Left forelimb (tissue), 1 donor: ENCODE measurements around the gene SUMO1.

Source experiments
- DNase-seq: peaks from one replicate; pipeline ENCODE4 v3.0.0-alpha.2; 2018; ENCODE audit warnings: low spot score

Gene SUMO1

DNA sequence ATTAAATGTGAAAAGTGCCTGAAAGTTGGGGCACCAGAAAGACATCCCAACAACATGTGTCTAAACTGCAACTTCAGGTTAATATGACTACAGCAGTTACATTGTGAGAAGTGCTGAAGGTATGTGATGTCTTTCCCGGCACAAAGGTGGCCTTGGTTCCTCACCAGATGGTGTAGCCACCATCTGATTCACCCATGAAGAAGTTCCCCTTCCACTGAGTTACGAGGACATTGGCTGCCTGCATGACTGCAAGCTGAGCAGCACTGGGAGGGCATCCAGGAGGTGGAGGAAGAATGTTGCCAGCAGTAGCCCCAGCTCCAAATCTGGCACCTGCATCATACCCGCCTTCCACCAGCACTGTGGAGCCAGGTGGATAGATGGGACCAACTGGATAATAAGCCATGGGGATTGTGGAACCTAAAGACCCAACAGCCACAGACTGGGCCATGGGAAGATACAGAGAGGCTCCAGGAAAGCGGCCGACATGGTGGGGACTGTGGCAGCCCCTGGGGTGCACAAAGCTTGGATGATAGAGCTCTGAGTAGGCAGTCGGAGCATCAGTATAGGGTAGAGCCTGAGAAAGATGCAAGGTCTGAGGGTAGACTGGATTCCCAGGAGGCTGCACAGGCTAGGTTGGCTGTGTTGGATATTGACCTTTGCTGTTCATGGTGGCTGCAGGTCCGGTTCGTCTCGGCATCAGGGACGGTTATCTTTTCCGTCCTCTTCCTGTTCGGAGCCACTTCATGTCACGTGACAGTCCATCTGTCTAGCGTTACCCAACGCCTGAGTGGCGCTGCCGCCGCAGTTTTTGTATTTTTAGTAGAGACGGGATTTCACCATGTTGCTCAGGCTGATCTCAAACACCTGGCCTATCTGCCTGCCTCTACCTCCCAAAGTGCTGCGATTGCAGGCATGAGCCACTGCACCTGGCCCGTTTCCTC, 36.9 kb downstream of the SUMO1 start:
- no peak for DNase-seq

DNA sequence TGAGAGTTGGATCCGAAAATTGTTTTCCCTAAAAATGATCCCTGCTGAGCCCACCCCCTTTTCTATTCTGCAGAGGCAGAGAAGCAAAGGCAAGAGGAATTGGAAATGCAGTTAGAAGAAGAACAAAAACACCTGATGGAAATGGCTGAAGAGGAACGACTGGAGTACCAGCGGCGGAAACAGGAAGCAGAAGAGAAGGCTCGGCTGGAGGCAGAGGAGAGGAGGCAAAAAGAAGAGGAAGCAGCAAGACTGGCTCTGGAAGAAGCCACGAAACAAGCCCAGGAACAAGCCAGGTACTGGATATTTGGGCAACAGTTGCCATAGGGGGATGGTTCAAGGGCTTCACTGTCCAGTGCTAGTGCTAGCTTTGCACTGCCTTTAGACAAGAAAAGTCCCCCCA, 41.7 kb downstream of the SUMO1 start:
- no peak for DNase-seq

DNA sequence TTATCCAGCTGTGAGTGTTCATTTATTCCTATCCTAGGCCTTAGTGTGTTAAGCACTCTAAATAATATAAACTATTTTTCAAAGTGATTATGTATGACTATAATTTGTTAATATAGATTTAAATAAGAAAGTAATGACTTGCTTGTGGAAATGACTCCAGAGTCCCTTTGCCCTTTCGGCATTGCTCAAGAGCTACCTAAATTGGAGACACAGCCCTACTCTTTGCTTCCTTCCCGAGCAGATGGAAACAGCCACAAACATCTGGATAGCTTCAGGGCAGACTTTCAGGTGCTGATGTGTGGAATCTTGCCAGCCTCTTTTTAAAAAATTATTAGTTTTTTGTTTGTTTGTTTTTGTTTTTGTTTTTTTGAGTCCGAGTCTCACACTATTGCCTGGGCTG, 44.0 kb downstream of the SUMO1 start:
- DNase-seq, result no peak

DNA sequence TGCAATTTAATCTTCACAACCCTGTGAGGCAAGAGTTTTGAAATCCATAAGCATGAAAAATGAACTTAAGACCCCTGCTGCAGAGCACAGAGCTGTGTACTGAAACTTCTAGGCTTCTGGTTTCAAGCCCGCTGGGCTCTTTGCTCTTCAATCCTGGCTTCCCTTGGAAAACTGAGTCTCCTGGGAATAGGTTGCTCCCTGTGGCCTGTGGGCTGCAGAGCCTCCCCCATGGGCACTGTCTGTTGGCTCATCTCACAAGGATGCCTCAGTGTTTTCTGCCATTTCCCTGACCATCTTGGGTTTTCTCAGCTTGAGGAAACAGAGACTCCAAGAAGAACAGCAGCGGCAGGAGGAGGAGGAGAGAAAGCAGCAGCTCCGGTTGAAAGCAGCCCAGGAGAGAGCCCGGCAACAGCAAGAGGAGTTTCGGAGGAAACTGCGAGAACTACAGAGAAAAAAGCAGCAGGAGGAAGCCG, 44.5 kb downstream of the SUMO1 start:
- no peak for DNase-seq

DNA sequence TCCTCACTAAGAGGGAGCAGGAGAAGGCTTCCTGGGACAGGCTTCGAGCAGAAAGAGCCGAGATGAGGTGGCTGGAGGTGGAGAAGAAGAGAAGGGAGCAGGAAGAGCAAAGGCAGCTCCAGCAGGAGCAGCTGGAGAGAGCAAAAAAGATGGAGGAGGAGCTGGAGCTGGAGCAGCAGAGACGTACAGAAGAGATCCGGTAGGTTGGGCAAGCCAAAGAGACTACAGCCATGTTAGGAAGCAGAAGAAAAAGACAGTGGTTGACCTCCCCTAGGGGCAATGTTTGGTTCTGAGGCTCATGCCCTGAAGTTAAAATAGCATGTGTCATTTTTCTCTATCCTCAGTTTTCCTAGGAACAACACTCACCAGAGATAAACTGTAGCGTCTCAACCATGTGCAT, 45.1 kb downstream of the SUMO1 start:
- no peak for DNase-seq

DNA sequence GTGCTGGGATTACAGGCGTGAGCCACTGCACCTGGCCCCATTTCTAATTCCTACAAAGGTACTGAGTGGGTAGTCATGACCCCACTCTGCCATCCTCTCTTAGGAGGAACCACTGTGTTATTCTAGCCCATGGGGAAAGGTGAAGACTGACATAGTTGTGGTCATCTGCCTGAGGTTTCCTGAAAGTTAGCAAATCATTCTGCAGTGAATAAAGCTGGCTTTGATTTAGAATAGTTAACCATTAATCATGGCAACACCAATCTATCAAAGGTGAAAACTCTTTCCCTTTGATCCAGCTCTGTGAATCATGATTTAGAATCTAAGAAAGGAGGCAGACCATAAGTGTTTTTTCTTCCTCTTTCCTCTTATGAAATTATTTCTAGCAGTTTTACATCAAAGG, 50.8 kb downstream of the SUMO1 start:
- DNase-seq, result no peak

DNA sequence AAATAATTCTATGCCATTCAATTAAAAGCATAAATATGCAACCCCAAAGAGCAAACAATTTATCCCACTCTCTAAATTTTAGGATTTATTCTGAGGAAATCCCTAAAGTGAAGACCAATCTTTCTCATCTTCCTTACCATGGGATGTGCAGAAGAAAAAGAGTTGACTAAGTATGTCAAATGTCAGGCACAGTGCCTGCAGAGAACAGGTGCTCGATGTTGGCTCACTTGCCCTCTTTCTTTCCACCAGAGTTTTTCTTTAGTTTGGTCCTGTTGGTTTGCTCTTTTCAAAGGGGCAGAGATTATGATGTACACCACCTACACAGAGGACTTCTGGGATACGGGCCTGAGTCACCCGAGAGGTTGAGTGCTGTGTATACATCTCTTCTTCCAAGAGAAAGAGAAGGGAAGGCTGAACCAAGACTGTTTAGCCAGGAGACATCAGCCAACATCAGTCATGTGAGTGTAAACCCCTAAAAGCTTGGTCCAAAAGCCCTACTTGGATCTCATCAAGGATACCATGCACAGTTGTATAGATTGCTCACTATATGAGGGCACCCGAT, 51.7 kb downstream of the SUMO1 start:
- no peak for DNase-seq

DNA sequence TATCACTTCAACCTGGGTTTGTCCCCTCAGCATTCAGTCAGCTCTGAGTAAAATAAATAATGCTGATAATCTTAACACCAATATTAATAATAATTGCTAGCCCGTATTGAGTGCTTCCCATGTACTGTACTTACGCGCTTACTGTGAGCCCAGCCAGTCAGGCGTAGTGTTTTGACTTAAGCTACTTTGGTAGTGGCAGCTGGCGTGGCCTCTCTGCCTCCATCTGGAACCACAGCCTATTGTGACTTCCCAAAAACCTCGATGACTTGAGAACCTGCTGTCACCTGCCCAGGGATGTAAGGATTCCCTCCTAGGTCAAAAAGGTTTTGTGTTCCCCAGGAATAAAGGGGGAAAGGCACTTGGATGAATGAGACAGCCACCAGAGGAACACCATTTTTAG, 53.2 kb downstream of the SUMO1 start:
- no peak for DNase-seq

DNA sequence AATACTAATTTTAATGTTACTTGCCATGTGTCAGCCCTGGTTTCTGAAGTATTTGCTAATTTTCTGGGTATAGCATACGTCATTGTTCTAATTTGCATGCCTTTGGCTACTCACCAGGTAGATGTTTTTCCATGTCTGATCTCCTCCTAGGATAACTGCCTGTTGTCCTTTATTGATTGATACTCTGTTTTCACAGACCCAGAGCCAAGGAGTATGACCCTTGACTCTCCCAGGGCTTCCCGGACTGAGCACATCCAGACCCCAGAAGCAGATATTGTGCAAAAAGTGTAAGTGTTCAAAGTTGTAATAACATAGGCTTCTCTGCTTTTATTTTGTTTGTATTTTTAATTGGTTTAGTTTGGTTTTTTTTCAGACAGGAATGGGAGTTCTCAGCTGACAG, 53.8 kb downstream of the SUMO1 start:
- no peak for DNase-seq

DNA sequence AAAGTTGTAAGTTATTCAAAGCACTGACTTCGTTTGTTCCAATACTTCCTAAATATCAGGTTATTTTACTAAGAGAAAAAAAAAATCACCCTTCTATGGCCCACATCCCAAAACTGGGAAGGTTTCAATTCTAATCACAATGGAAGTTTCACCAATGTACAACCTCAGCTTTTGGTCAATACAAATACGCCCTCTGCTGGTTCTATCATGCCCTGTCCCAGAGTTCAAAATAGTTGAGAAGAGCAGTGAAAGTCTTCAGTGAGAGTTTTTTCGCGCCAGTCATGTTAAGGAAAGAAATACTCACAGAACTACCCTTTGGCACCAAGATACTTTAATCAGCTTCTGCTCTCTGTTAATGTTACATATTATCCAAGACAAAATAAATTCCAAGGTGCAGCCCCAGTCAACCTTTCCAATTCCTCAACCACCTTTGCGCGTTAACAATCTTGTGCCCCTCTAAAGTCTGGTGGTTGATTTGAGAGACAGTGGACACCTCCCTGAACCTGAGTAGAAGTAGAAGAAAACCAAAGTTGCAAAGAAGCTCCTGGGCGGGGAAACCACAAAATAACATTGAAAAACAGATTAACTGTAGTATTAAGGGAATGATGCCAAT, 59.9 kb downstream of the SUMO1 start:
- no peak for DNase-seq

DNA sequence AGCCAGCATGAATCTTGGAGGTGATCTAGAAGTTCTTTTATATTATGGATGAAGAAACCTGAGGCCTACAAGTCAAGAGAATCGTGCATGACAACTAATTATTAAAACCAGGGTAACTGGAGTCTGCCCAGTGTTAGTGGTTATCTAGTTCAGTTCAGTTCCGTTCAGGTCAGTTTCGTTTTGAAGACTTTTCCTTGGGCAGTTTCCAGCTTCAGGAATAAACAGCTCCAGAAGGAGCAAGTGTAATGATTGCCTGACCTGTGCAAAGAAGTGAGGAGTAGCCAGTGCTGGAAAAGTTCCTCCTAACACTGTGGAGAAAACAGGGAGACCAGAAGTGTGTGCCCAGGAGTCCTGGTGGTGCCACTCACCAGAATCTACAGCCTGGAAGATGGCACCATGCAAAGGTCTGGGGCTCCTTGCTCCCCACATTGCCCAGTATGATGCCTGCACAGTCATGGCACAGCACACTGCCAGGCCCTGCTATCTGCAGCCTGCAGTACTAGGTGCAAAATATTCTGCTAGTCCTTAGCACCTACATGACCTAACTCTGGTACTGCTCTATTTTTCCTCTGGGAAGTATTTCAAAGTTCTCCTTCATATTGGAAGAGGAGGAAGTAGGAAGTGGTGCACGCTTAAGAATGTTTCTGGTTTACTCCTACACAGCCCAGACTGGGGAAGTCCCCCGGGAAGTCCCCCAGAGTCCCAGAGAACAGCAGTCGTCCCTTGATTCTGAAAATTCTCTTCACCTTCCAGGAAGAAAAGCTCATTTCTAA, 65.8 kb downstream of the SUMO1 start:
- no peak for DNase-seq

DNA sequence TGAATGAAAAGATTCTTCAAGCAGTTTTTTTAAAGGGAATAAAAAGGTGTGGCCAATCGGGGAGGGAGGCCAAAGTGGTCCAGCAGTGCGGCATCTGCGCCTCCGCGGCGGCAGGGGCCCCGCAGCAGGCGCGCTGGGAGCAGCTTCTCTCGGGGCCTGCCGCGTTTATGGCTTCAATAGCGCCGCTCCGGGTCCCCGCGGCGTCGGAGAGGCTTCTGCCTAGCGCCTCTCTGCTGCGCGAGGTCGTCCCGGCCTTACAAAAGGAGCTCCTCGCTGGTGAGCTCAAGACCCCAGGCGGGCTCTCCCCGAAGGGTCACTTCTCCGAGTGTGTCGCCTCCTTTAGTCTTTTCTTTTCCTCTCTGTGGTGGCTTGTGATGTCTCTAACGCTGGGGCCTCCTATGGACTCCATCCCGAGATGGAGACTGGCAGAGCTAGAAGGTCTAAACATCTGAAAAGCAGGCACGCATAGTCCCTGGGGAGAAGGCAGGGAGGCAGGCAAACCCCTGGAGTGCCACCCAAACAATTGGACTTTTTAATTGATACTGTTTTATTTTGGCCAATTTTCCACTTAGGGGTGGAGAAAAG, 67.1 kb downstream of the SUMO1 start:
- DNase-seq, result no peak

DNA sequence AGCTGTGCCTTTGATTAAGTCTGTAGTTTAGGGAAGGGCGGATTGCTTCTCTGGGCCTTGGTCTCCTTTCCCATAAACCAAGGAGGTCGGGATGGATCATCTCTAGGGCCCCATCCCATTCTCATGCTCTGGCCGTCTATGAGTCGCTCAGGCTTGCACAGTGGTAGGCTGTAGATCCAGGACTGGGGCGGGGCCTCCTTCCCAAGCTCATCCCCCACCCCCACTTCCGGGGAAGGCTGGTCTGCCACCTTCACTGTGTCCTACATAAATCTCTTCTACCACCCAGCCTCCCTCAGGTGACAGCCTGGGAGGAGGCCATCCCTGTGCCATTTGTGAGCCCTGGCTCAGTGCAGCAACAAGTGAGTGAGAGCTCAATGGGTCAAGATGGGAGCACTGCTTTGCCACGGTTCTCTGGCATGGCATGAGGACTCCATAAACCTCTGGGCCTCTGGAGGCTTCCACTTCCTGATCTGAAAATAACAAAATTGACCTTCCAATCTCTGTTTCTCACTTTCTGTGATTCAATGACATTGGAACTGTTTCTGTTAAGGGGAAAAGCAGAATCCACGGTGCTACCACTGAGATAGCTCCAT, 68.5 kb downstream of the SUMO1 start:
- DNase-seq, result no peak

DNA sequence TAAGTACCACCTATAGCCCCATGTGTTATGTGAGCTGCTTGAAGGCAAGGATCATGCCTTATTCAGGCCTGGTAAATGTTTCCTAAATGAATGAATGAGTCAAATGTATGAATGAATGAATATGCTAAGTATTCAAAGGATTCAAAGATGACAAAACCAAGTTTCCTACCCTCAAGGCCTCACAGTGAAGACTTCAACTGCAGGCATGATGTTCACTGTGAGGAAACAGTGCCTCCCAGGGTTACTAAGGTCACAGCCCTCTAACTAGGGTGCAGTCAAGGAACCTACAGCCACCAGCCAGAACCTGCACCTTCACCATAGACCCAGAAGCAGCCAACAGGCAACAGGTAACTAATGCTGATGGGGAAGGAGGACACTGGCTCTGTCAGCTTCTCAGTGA, 69.3 kb downstream of the SUMO1 start:
- DNase-seq, result no peak

DNA sequence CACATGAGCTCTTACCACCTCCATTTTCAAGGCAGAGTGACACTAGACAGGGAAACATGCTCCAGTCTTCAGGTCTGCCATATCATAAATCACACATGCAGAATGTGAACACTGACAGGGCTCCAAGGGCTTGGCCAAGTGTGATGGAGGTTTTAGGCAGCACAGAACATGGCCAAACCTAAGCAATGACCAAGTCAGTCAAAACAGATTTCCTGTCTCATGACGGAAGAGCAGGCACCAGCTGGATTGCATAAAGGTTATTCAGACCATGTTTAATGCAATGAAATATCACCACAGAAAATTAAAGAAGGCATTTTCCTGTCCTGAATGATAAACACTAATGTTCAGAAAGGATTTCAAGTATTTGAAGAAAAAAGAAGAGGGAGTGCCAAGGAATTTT, 72.5 kb downstream of the SUMO1 start:
- DNase-seq, result no peak

DNA sequence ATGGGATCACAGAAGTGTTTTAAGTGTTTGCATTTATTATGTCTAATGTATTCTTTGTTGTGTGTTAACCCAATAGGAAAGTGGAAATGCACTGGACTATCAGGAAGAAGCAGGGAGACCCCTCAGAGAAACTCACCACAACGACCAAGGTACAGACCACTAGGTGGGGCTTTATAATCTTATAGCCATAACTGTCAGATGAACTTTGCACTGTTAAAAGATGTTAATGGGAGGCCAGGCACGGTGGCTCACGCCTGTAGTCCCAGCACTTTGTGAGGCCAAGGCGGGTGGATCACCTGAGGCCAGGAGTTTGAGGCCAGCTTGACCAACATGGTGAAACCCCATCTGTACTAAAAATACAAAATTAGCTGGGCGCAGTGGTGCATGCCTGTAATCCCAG, 73.2 kb downstream of the SUMO1 start:
- no peak for DNase-seq

DNA sequence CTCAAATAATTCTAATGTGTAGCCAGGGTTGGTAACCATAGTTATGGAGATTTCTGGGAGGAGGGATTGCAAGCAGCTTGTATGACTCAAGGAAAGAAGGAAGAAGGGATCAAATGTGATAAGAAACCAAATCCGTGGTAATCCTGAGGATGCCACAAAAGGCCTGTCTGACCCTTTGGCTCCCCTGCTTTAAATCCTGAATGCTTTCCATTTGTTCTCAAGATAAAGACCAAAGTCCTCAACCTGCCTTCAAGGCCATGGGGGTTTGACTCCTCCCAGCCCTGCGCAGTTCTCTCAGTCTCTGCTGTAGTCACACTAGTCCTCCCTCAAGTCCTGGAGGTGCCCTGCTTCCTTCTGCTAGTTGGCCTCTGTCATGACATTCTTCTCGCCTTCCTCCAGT, 74.0 kb downstream of the SUMO1 start:
- DNase-seq, result no peak

DNA sequence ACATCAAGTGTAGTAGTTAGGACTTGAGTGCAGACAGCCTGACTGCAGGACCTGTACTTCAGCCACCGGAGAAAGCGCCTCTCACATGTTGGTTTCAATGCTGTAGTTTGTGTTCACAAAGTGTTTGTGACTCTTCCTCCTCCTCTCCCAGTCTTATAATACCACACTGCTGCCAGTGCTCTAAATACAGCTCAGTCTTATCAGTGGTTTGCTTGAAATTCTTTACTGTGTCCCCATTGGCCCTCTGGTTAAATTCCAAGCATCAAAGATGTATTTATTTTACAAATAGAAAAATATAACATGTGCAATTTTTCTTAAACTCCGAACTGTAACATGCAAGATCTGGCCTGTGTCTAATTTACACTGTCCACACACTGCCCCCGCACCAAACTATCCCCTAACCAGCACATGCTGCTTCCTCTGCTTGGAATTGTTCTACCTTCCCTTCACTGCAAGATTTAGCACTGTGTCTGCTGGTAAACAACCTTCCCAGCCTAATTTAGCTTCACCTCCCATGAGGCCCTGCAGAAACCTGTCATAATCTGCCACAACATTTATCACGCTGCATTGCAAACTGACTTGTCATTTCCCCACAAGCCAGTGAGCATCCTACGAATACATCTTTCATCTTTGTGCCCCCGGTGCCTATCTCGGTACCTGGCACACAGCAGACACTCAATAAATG, 77.1 kb downstream of the SUMO1 start:
- no peak for DNase-seq

DNA sequence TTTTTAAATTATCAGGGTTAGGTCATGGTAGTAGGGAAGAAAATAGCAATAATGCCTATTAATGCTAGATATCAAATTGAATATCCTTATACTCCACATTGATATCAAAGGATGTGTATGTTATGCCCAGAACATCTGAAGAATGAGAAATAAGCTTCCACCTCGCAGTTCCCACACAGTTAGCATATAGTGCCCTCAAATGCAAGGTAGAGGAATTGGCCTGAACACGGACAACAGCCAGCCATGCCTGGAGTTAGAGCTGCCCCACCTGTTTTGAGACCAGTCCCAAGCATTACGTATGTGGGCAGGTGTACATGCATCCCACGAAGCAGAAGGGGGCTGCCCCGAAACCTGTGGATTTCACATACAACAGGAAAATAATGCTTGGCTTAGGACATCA, 79.6 kb downstream of the SUMO1 start:
- DNase-seq, result no peak

DNA sequence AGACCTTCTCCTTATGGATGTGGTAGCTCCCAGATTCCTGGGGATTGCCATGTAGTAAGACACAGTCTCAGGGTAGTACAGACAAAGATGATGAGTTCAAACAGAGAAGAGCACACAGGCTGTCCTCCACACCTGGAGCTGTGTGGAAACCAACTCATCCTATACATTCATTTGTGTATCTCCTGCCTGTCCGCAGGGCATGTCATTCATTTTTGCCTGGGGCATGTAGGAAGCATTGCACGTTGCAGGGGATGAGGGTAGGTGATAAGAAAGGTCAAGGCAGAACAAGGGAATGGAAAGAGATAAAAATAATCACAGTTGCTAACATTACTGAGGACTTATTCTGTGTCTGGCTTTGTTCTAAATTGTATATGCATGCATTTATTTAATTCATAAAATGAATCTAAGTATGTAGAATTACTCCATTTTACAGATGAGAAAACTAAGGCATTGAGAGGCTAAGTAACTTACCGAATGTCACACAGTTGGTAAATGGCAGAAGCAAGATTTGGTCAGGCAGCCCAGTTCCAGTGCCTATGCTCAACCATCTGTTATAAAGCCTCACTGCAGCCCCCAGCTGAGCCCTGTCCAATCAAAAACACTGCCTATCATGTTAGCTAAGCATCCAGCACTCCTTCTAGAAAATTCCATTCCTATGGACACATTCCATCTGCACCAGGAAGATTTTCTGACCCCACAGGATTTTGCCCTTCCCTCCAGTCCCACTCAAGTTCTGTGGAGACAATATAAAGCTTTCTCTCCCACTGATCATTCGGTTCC, 81.0 kb downstream of the SUMO1 start:
- no peak for DNase-seq
